Endothelial cell of umbilical vein (primary cell): ENCODE data around the gene BRI3. TPM values are rescaled to one million over a fixed set of nuclear protein-coding genes. Genes with fewer than 3 reads are reported as not detected.
A peak's percentile ranks its signal among the peaks of the same experiment; 100 is the strongest.

Experiments used
- BruUV-seq: library from RNA; stranded (reverse); fragments of 400-500 nt; replicated peaks from 2 replicates; lab custom pipeline; 2021; lab: Mats Ljungman, UMichigan
- CTCF ChIA-PET: fragments of 300-600, 350-600 bp; sonication (Branson Sonifier 250); formaldehyde crosslinking; loops from one replicate; lab custom pipeline; 2021; ENCODE audit warnings: antibody characterized with exemption, inconsistent platforms; lab: Charles Lee
- POLR2A ChIA-PET: fragments of 300-600, 350-600 bp; sonication (Branson Sonifier 250); formaldehyde crosslinking; loops from one replicate; lab custom pipeline; 2021; ENCODE audit warnings: antibody characterized with exemption, inconsistent platforms; lab: Charles Lee
- DNase-seq: peaks from one replicate; pipeline ENCODE4 v3.0.0-alpha.2; 2011; ENCODE audit warnings: low read depth, low spot score
- FAIRE-seq: peaks from 2 replicates; lab custom pipeline; 2011; peaks lifted over from hg19 to GRCh38; lab: Jason Lieb, UNC
- H2AFZ ChIP-seq: 2 replicates; pipeline ENCODE4 v1.6.0; 2012; ENCODE audit warnings: low read depth, low read length, control low read depth, inconsistent platforms
- H3K27ac ChIP-seq: 2 replicates; pipeline ENCODE4 v1.5.1; 2011; ENCODE audit warnings: low read depth, mild to moderate bottlenecking, control low read depth, low read length, moderate library complexity; ENCODE audit not compliant: insufficient read depth
- H3K27me3 ChIP-seq, 2 experiments: 2 replicates each; pipeline versions ENCODE4 v1.6.0 to v1.6.1; 2011; ENCODE audit warnings: low read length in 2 of 2, mixed read lengths in 1 of 2; ENCODE audit not compliant: control insufficient read depth in 2 of 2, insufficient read depth in 2 of 2
- H3K36me3 ChIP-seq, 2 experiments: 2 replicates in 1 of 2; 3 replicates in 1 of 2; pipeline ENCODE4 v1.5.1; 2011; ENCODE audit warnings: low read length in 2 of 2, mild to moderate bottlenecking in 1 of 2, moderate library complexity in 1 of 2; ENCODE audit not compliant: control insufficient read depth in 2 of 2, insufficient read depth in 2 of 2; ENCODE audit errors: extremely low read depth in 1 of 2
- H3K4me1 ChIP-seq: 3 replicates; pipeline ENCODE4 v1.5.1; 2011; ENCODE audit warnings: mild to moderate bottlenecking, low read length; ENCODE audit not compliant: control insufficient read depth, insufficient read depth; ENCODE audit errors: extremely low read depth
- H3K4me2 ChIP-seq: 2 replicates; pipeline ENCODE4 v1.6.1; 2011; ENCODE audit warnings: low read length, control low read depth, mixed read lengths; ENCODE audit not compliant: insufficient read depth
- H3K4me3 ChIP-seq, 3 experiments: fragments of 200-600 bp in 1 of 3; sonication (generic), shearing (Covaris generic) in 1 of 3; replicated peaks in 1 of 3; 2 replicates each; pipeline ENCODE4 v1.5.1; 2011 to 2016; ENCODE audit warnings: control low read depth in 3 of 3, low read length in 3 of 3, mild to moderate bottlenecking in 2 of 3, inconsistent platforms in 1 of 3, low read depth in 1 of 3, moderate library complexity in 1 of 3; ENCODE audit not compliant: insufficient read depth in 1 of 3
- H3K79me2 ChIP-seq: 2 replicates; pipeline ENCODE4 v1.6.0; 2012; ENCODE audit warnings: low read length, inconsistent platforms; ENCODE audit not compliant: control insufficient read depth, insufficient read depth
- H3K9ac ChIP-seq: replicated peaks from 2 replicates; pipeline ENCODE3; 2011; ENCODE audit warnings: low read length, control low read depth; ENCODE audit not compliant: insufficient read depth; ENCODE audit errors: extremely low read depth
- H3K9me1 ChIP-seq: replicated peaks from 3 replicates; pipeline ENCODE4 v1.6.0; 2011; ENCODE audit warnings: mild to moderate bottlenecking, low read length; ENCODE audit not compliant: control insufficient read depth, insufficient read depth; ENCODE audit errors: extremely low read depth
- H3K9me3 ChIP-seq: replicated peaks from 2 replicates; pipeline ENCODE4 v1.5.1; 2012; ENCODE audit warnings: low read length, inconsistent platforms; ENCODE audit not compliant: control insufficient read depth, insufficient read depth
- H4K20me1 ChIP-seq: replicated peaks from 2 replicates; pipeline ENCODE3; 2011; ENCODE audit warnings: mild to moderate bottlenecking, low read length; ENCODE audit not compliant: control insufficient read depth, insufficient read depth; ENCODE audit errors: extremely low read depth
- EZH2 ChIP-seq: IDR thresholded peaks from 2 replicates; pipeline ENCODE4 v1.6.1; 2012; ENCODE audit warnings: borderline replicate concordance, low read depth, mild to moderate bottlenecking, moderate library complexity, low read length, inconsistent platforms; ENCODE audit not compliant: severe bottlenecking
- FOS ChIP-seq: IDR thresholded peaks from 2 replicates; pipeline ENCODE4 v1.6.1; 2011; ENCODE audit warnings: mild to moderate bottlenecking, low read length, moderate library complexity, borderline replicate concordance; ENCODE audit not compliant: insufficient read depth
- MYC ChIP-seq: IDR thresholded peaks from one replicate; pipeline ENCODE4 v1.6.1; 2011; ENCODE audit warnings: mild to moderate bottlenecking, low read depth, low read length
- POLR2A ChIP-seq: IDR thresholded peaks from 2 replicates; pipeline ENCODE4 v1.6.1; 2012; ENCODE audit warnings: low read depth, mild to moderate bottlenecking, control low read depth, low read length
- POLR2AphosphoS5 ChIP-seq: IDR thresholded peaks from 2 replicates; pipeline ENCODE4 v1.6.1; 2012; ENCODE audit warnings: low read depth, mild to moderate bottlenecking, control low read depth, low read length, moderate library complexity; ENCODE audit not compliant: insufficient read depth
- dilution Hi-C: fragments of 300-500 bp; cut with MboI; formaldehyde crosslinking; loops from one replicate; pipeline ENCODE4 v1.15.0; 2019; ENCODE audit warnings: low sequenced_read_pairs; ENCODE audit not compliant: extremely low pct_ligation_motif_present
- intact Hi-C: fragments of 100-400 bp; cut with micrococcal nuclease; formaldehyde crosslinking; loops from one replicate; pipeline ENCODE4 v1.10.0; 2022
- polyA plus RNA-seq, 4 experiments: library from polyadenylated mRNA; depleted of rRNA in 3 of 4; stranded (reverse) in 3 of 4; unstranded in 1 of 4; fragments of >200 nt; gene quantifications; 2 replicates each; pipeline versions ENCODE4 v1.2.1 to v1.2.3, GENCODE V29; 2011 to 2012; ENCODE audit warnings: missing spikeins in 1 of 4
- total RNA-seq: library from RNA; stranded (reverse); gene quantifications from 2 replicates; pipeline ENCODE4 v1.2.3, GENCODE V29; 2021
- TF ChIP-seq, protein P1 (sequence below), 2 donors: IDR thresholded peaks; 1 replicate in 1 of 2; 2 replicates in 1 of 2; pipeline ENCODE4 v1.5.1; 2011; ENCODE audit warnings: low read length in 2 of 2, mild to moderate bottlenecking in 2 of 2, moderate library complexity in 2 of 2, control low read depth in 1 of 2, inconsistent platforms in 1 of 2, low read depth in 1 of 2; ENCODE audit not compliant: insufficient read depth in 1 of 2; ENCODE audit errors: extremely low read depth in 1 of 2

The BRI3 gene
- total and polyA plus RNA-seq, 2 donors (not counting 3 experiments of a cell fraction or from before 2014, with no cell fraction given) = 214 to 317 TPM

DNA sequence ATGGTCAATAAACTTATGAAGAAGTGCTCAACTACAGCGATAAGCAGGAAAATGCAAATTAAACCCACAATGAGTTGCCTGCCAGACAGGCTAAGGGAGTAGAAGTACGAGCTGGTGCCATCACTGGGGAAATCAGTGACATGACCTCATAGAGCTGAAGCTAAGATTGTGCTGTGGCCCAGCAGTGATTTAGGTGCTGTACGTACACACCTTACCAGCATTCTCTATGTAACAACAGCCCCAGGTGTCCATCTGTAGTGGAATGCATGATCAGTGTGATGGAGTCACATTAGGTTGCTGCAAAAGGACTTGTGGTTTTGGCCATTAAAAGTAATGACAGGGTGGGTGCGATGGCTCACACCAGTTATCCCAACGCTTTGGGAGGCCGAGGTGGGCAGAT is 23.8 kb upstream of the BRI3 start:
- no peaks in the 10 kb centered on the region for H4K20me1 ChIP-seq
- no peak overlapping the region for H3K4me2 ChIP-seq
- dilution Hi-C loops = no loop called here
- TF ChIP-seq FOS (no peak), POLR2AphosphoS5 (no peak), EZH2 (no peak)
- TF ChIP-seq, protein P1, sequence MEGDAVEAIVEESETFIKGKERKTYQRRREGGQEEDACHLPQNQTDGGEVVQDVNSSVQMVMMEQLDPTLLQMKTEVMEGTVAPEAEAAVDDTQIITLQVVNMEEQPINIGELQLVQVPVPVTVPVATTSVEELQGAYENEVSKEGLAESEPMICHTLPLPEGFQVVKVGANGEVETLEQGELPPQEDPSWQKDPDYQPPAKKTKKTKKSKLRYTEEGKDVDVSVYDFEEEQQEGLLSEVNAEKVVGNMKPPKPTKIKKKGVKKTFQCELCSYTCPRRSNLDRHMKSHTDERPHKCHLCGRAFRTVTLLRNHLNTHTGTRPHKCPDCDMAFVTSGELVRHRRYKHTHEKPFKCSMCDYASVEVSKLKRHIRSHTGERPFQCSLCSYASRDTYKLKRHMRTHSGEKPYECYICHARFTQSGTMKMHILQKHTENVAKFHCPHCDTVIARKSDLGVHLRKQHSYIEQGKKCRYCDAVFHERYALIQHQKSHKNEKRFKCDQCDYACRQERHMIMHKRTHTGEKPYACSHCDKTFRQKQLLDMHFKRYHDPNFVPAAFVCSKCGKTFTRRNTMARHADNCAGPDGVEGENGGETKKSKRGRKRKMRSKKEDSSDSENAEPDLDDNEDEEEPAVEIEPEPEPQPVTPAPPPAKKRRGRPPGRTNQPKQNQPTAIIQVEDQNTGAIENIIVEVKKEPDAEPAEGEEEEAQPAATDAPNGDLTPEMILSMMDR (IDR thresholded peaks at IDR 0.05; ENCODE audit: extremely low read depth in 1 of 2, insufficient read depth in 1 of 2, low read depth in 1 of 2, low read length in 2 of 2) = no peak
- intact Hi-C loops = no loop called here
- H3K79me2 ChIP-seq = peaks cover 12% of the 10 kb centered on the region
- ChIA-PET POLR2A (no interaction called here), CTCF (interaction anchor here (1.0 kb wide), 1 partner anchor 9 kb away, joined by 3 read pairs; no protein-coding TSS in a partner anchor)
- DNase-seq (no peak), FAIRE-seq (no peak)
- BruUV-seq = no TSS peak
- no peaks in the 10 kb centered on the region for H3K27me3 ChIP-seq
- no peak overlapping the region for H2AFZ ChIP-seq
- H3K36me3 ChIP-seq = no peaks in the 10 kb centered on the region
- H3K9me1 ChIP-seq = no peaks in the 10 kb centered on the region
- H3K4me1 ChIP-seq = peaks cover 2% of the 10 kb centered on the region
- no peak overlapping the region for H3K9ac ChIP-seq
- H3K27ac ChIP-seq = no peak overlapping the region
- no peaks in the 10 kb centered on the region for H3K9me3 ChIP-seq
- no peak overlapping the region for H3K4me3 ChIP-seq

DNA sequence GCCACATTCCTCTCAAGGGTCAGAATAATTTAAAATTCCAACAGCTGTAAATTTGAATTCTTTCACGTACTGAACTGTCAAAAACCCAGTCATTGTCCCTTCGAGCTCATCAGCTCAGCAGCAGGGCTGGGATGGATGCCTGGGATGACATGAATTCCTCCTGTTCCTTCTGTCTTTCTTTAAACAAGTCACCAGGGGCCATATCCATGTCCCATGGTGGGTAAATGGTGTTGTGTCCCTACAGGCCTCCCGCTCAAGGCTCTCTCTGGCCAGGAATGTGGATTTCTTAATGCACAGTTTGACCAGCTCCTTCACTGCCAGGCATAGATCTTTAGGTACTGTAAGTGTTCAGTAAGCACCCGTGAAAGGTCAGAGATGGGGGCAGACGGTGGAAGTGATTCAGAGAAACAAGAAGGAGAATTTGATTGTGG is 15.6 kb upstream of the BRI3 start:
- ChIA-PET POLR2A (interaction anchor here (0.8 kb wide), 1 partner anchor 15 kb away, joined by 3 read pairs; no protein-coding TSS in a partner anchor), CTCF (interaction anchor here (0.6 to 2.5 kb wide), 8 partner anchors 12 to 575 kb away, joined by 3 to 12 read pairs (median 3); partner anchors contain the start of gene TECPR1)
- intact Hi-C loops = loop anchor here (1.0 to 2.0 kb wide), 2 partner anchors 15 kb away; partner anchors contain the start of gene BRI3
- no peaks in the 10 kb centered on the region for H3K9me1 ChIP-seq
- H3K27me3 ChIP-seq = no peaks in the 10 kb centered on the region
- DNase-seq = peak; percentile 59
- H3K79me2 ChIP-seq = no peaks in the 10 kb centered on the region
- no peak overlapping the region for H3K4me3 ChIP-seq
- TF ChIP-seq FOS (peak; percentile 22), MYC (no peak), POLR2A (no peak)
- TF ChIP-seq, protein P1 (IDR thresholded peaks at IDR 0.05; ENCODE audit: extremely low read depth in 1 of 2, insufficient read depth in 1 of 2, low read depth in 1 of 2, low read length in 2 of 2) = no peak
- peak overlapping the region; percentile 55 for H3K9ac ChIP-seq
- peak; percentile 93 for FAIRE-seq
- H4K20me1 ChIP-seq = no peaks in the 10 kb centered on the region
- peak overlapping the region; percentile 56 for H2AFZ ChIP-seq
- no peaks in the 10 kb centered on the region for H3K9me3 ChIP-seq
- peak overlapping the region; percentile 78 for H3K4me2 ChIP-seq
- H3K36me3 ChIP-seq = no peaks in the 10 kb centered on the region
- dilution Hi-C loops = no loop called here
- no TSS peak for BruUV-seq
- H3K4me1 ChIP-seq = peaks cover 8% of the 10 kb centered on the region
- peak overlapping the region; percentile 87 for H3K27ac ChIP-seq
